GM23338 (cell line): ENCODE measurements around the gene ERVMER34-1. TPM values are rescaled to one million over a fixed set of nuclear protein-coding genes. Genes with fewer than 3 reads are reported as not detected.

ENCODE experiments used
- ATAC-seq: fragments of 200-7000 bp; cut with Tn5 transposase; 3 replicates; pipeline ENCODE4 v1.9.1; 2020
- DNase-seq: peaks from one replicate; pipeline ENCODE4 v3.0.0-alpha.2; 2015; ENCODE audit warnings: low spot score
- H2AFZ ChIP-seq: fragments of 200-600 bp; sonication (generic); 2 replicates; pipeline ENCODE4 v1.8.0; 2016; ENCODE audit warnings: antibody characterized with exemption, mild to moderate bottlenecking, moderate library complexity
- H3F3A ChIP-seq: fragments of 200-600 bp; sonication (generic); replicated peaks from 2 replicates; pipeline ENCODE4 v1.8.0; 2017; ENCODE audit warnings: antibody characterized with exemption, mixed run types, low read depth
- H3K27ac ChIP-seq: fragments of 200-600 bp; sonication (generic); 2 replicates; pipeline ENCODE4 v1.6.1; 2016; ENCODE audit warnings: low read depth
- H3K27me3 ChIP-seq: fragments of 200-600 bp; sonication (generic); 2 replicates; pipeline ENCODE4 v1.8.0; 2016; ENCODE audit warnings: mild to moderate bottlenecking, mixed run types, moderate library complexity; ENCODE audit not compliant: insufficient read depth
- H3K36me3 ChIP-seq: fragments of 200-600 bp; sonication (generic); 2 replicates; pipeline ENCODE4 v1.8.0; 2016; ENCODE audit warnings: mild to moderate bottlenecking; ENCODE audit not compliant: insufficient read depth
- H3K4me1 ChIP-seq: fragments of 200-600 bp; sonication (generic); 2 replicates; pipeline ENCODE4 v1.8.0; 2016; ENCODE audit warnings: mild to moderate bottlenecking, moderate library complexity; ENCODE audit not compliant: insufficient read depth
- H3K4me2 ChIP-seq: fragments of 200-600 bp; sonication (generic); 2 replicates; pipeline ENCODE4 v1.7.1; 2017; ENCODE audit warnings: mixed run types
- H3K4me3 ChIP-seq: fragments of 200-600 bp; sonication (generic); 2 replicates; pipeline ENCODE4 v1.6.1; 2016; ENCODE audit warnings: mixed run types
- H3K79me2 ChIP-seq: fragments of 200-600 bp; sonication (generic); replicated peaks from 2 replicates; pipeline ENCODE4 v1.8.0; 2017; ENCODE audit warnings: mild to moderate bottlenecking; ENCODE audit not compliant: insufficient read depth
- H3K9me2 ChIP-seq: fragments of 200-600 bp; sonication (generic); 2 replicates; pipeline ENCODE4 v1.8.0; 2017; ENCODE audit not compliant: insufficient read depth
- H4K20me1 ChIP-seq: fragments of 200-600 bp; sonication (generic); replicated peaks from 2 replicates; pipeline ENCODE4 v1.8.0; 2017; ENCODE audit warnings: mild to moderate bottlenecking; ENCODE audit not compliant: insufficient read depth
- H3K27ac Mint-ChIP-seq: 2 replicates; pipeline ENCODE4 v1.8.0; 2020; ENCODE audit warnings: inconsistent platforms, mild to moderate bottlenecking, moderate library complexity, mixed read lengths
- H3K27me3 Mint-ChIP-seq: 3 replicates; pipeline ENCODE4 v1.8.0; 2022; ENCODE audit warnings: low read depth, mild to moderate bottlenecking, moderate library complexity, mixed read lengths, inconsistent platforms; ENCODE audit not compliant: insufficient read depth, poor library complexity
- H3K36me3 Mint-ChIP-seq: 3 replicates; pipeline ENCODE4 v1.8.0; 2021; ENCODE audit warnings: low read depth, mild to moderate bottlenecking, inconsistent platforms, moderate library complexity, mixed read lengths
- H3K4me1 Mint-ChIP-seq: 3 replicates; pipeline ENCODE4 v1.8.0; 2020; ENCODE audit warnings: mild to moderate bottlenecking, inconsistent platforms, mixed read lengths
- H3K4me3 Mint-ChIP-seq: 3 replicates; pipeline ENCODE4 v1.8.0; 2021; ENCODE audit warnings: moderate library complexity, mild to moderate bottlenecking, inconsistent platforms, mixed read lengths
- H3K9me3 Mint-ChIP-seq: 3 replicates; pipeline ENCODE4 v1.8.0; 2020; ENCODE audit warnings: moderate library complexity, mild to moderate bottlenecking, inconsistent platforms, mixed read lengths
- CREB1 ChIP-seq: fragments of 250-450 bp; sonication (Bioruptor Pico); IDR thresholded peaks from 2 replicates; pipeline ENCODE4 v1.5.0; 2020; ENCODE audit warnings: low read depth, mild to moderate bottlenecking, moderate library complexity
- EZH2 ChIP-seq: fragments of 200-600 bp; sonication (generic); IDR thresholded peaks from one replicate; pipeline ENCODE4 v1.8.0; 2017; ENCODE audit warnings: antibody characterized with exemption, mild to moderate bottlenecking, low read depth; ENCODE audit not compliant: unreplicated experiment
- EZH2phosphoT487 ChIP-seq: fragments of 200-600 bp; sonication (generic); IDR thresholded peaks from one replicate; pipeline ENCODE4 v1.8.1; 2018; ENCODE audit warnings: antibody characterized with exemption; ENCODE audit not compliant: unreplicated experiment
- NANOG ChIP-seq: IDR thresholded peaks from 2 replicates; pipeline ENCODE4 v1.6.1; 2016; ENCODE audit warnings: antibody characterized with exemption, borderline replicate concordance
- POLR2AphosphoS5 ChIP-seq: IDR thresholded peaks from 2 replicates; pipeline ENCODE4 v1.6.1; 2016; ENCODE audit warnings: antibody characterized with exemption, low read depth
- STAT1 ChIP-seq: IDR thresholded peaks from one replicate; pipeline ENCODE4 v1.6.1; 2016; ENCODE audit warnings: antibody characterized with exemption; ENCODE audit not compliant: unreplicated experiment
- ZNF114 ChIP-seq: fragments of 250-450 bp; sonication (Bioruptor Pico); IDR thresholded peaks from 2 replicates; pipeline ENCODE4 v1.5.0; 2020; ENCODE audit warnings: mild to moderate bottlenecking, moderate library complexity
- polyA plus RNA-seq: library from polyadenylated mRNA; unstranded; fragments of >200 nt; fragmentation: Nextera tagmentation; extraction: Ambion mirVana; gene quantifications from 2 replicates; pipeline ENCODE4 v1.2.1, GENCODE V29; 2016
- total RNA-seq: library from RNA; depleted of rRNA; stranded (reverse); fragments of >200 nt; shearing (Covaris generic); gene quantifications from 2 replicates; pipeline ENCODE4 v1.2.3, GENCODE V29; 2014
- TF ChIP-seq, protein P1 (sequence below): fragments of 250-450 bp; sonication (Bioruptor Pico); IDR thresholded peaks from 2 replicates; pipeline ENCODE4 v1.5.0; 2020; ENCODE audit warnings: mild to moderate bottlenecking, moderate library complexity
- TF ChIP-seq, protein P2 (sequence below): IDR thresholded peaks from one replicate; pipeline ENCODE4 v1.6.1; 2018; ENCODE audit warnings: antibody characterized with exemption; ENCODE audit not compliant: unreplicated experiment
- TF ChIP-seq, protein P3 (sequence below): IDR thresholded peaks from 2 replicates; pipeline ENCODE4 v1.6.1; 2016; ENCODE audit warnings: antibody characterized with exemption
- TF ChIP-seq, protein P4 (sequence below), 2 experiments: fragments of 200-600 bp in 1 of 2; sonication (generic) in 1 of 2; conservative IDR thresholded peaks; 2 replicates each; pipeline versions ENCODE4 v1.5.1 to v1.6.1; 2016 to 2017; ENCODE audit warnings: antibody characterized with exemption in 2 of 2, low read depth in 2 of 2, mild to moderate bottlenecking in 2 of 2, moderate library complexity in 1 of 2

The ERVMER34-1 gene
- total and polyA plus RNA-seq, 2 experiments from 2014 or later: 15.9 to 34.1 TPM

DNA sequence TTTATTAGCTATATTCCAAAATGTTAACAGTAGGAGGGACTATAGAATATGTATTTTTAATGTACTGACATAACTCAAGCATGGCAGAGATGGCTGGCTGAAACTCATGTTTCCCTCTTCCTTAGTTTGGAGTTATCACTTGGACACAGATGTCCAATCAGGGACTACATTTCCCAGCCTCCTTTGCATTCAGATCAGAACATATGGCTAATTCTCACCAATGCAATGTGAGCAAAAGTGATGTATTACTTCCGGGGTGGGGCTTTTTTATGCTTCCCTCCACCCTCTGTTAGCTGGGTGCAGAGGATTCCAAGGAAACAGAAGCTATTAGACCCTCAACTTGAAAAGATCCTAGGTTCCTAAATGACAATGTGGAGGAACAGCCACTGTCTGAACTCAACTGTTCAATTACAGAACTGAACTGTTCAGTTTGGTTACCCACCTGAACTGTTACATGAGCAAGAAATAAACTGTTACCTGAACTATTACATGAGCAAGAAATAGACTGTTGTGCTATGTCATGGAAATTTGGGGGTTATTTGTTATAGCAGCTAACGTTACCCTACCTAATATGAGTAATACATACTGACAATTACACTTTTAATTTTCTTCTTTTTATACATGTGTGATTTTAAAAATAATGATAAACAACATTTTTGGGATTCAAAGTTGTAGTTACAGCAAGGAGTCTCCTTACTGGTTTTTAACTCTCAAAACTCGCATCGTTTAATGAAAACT is 29.6 kb upstream of the ERVMER34-1 start:
- Histone ChIP-seq H3K27ac (no peak overlapping the region), H4K20me1 (no peaks in the 10 kb centered on the region), H2AFZ (no peak overlapping the region), H3K36me3 (no peaks in the 10 kb centered on the region), H3K4me2 (no peak overlapping the region), H3F3A (no peaks in the 10 kb centered on the region), H3K9me2 (peaks cover 29% of the 10 kb centered on the region), H3K4me1 (no peaks in the 10 kb centered on the region), H3K4me3 (no peak overlapping the region), H3K27me3 (no peaks in the 10 kb centered on the region), H3K79me2 (no peaks in the 10 kb centered on the region)
- Mint-ChIP-seq H3K4me1 (no peaks in the 10 kb centered on the region), H3K27ac (no peak overlapping the region), H3K4me3 (no peak overlapping the region), H3K36me3 (peaks cover under 1% of the 10 kb centered on the region; the same call in 1 of the 3 replicates), H3K9me3 (peaks cover 7% of the 10 kb centered on the region; the same call in 2 of the 3 replicates), H3K27me3 (peaks cover 2% of the 10 kb centered on the region)
- ATAC-seq (no peak), DNase-seq (peak; percentile 26)
- TF ChIP-seq EZH2: no peak
- no peak for TF ChIP-seq STAT1
- TF ChIP-seq, protein P1, sequence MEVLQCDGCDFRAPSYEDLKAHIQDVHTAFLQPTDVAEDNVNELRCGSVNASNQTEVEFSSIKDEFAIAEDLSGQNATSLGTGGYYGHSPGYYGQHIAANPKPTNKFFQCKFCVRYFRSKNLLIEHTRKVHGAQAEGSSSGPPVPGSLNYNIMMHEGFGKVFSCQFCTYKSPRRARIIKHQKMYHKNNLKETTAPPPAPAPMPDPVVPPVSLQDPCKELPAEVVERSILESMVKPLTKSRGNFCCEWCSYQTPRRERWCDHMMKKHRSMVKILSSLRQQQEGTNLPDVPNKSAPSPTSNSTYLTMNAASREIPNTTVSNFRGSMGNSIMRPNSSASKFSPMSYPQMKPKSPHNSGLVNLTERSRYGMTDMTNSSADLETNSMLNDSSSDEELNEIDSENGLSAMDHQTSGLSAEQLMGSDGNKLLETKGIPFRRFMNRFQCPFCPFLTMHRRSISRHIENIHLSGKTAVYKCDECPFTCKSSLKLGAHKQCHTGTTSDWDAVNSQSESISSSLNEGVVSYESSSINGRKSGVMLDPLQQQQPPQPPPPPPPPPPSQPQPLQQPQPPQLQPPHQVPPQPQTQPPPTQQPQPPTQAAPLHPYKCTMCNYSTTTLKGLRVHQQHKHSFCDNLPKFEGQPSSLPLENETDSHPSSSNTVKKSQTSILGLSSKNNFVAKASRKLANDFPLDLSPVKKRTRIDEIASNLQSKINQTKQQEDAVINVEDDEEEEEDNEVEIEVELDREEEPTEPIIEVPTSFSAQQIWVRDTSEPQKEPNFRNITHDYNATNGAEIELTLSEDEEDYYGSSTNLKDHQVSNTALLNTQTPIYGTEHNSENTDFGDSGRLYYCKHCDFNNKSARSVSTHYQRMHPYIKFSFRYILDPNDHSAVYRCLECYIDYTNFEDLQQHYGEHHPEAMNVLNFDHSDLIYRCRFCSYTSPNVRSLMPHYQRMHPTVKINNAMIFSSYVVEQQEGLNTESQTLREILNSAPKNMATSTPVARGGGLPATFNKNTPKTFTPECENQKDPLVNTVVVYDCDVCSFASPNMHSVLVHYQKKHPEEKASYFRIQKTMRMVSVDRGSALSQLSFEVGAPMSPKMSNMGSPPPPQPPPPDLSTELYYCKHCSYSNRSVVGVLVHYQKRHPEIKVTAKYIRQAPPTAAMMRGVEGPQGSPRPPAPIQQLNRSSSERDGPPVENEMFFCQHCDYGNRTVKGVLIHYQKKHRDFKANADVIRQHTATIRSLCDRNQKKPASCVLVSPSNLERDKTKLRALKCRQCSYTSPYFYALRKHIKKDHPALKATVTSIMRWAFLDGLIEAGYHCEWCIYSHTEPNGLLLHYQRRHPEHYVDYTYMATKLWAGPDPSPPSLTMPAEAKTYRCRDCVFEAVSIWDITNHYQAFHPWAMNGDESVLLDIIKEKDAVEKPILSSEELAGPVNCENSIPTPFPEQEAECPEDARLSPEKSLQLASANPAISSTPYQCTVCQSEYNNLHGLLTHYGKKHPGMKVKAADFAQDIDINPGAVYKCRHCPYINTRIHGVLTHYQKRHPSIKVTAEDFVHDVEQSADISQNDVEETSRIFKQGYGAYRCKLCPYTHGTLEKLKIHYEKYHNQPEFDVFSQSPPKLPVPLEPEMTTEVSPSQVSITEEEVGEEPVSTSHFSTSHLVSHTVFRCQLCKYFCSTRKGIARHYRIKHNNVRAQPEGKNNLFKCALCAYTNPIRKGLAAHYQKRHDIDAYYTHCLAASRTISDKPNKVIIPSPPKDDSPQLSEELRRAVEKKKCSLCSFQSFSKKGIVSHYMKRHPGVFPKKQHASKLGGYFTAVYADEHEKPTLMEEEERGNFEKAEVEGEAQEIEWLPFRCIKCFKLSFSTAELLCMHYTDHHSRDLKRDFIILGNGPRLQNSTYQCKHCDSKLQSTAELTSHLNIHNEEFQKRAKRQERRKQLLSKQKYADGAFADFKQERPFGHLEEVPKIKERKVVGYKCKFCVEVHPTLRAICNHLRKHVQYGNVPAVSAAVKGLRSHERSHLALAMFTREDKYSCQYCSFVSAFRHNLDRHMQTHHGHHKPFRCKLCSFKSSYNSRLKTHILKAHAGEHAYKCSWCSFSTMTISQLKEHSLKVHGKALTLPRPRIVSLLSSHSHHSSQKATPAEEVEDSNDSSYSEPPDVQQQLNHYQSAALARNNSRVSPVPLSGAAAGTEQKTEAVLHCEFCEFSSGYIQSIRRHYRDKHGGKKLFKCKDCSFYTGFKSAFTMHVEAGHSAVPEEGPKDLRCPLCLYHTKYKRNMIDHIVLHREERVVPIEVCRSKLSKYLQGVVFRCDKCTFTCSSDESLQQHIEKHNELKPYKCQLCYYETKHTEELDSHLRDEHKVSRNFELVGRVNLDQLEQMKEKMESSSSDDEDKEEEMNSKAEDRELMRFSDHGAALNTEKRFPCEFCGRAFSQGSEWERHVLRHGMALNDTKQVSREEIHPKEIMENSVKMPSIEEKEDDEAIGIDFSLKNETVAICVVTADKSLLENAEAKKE: no peak
- TF ChIP-seq, protein P2, sequence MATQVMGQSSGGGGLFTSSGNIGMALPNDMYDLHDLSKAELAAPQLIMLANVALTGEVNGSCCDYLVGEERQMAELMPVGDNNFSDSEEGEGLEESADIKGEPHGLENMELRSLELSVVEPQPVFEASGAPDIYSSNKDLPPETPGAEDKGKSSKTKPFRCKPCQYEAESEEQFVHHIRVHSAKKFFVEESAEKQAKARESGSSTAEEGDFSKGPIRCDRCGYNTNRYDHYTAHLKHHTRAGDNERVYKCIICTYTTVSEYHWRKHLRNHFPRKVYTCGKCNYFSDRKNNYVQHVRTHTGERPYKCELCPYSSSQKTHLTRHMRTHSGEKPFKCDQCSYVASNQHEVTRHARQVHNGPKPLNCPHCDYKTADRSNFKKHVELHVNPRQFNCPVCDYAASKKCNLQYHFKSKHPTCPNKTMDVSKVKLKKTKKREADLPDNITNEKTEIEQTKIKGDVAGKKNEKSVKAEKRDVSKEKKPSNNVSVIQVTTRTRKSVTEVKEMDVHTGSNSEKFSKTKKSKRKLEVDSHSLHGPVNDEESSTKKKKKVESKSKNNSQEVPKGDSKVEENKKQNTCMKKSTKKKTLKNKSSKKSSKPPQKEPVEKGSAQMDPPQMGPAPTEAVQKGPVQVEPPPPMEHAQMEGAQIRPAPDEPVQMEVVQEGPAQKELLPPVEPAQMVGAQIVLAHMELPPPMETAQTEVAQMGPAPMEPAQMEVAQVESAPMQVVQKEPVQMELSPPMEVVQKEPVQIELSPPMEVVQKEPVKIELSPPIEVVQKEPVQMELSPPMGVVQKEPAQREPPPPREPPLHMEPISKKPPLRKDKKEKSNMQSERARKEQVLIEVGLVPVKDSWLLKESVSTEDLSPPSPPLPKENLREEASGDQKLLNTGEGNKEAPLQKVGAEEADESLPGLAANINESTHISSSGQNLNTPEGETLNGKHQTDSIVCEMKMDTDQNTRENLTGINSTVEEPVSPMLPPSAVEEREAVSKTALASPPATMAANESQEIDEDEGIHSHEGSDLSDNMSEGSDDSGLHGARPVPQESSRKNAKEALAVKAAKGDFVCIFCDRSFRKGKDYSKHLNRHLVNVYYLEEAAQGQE: no peak
- no peak for TF ChIP-seq POLR2AphosphoS5
- TF ChIP-seq, protein P3, sequence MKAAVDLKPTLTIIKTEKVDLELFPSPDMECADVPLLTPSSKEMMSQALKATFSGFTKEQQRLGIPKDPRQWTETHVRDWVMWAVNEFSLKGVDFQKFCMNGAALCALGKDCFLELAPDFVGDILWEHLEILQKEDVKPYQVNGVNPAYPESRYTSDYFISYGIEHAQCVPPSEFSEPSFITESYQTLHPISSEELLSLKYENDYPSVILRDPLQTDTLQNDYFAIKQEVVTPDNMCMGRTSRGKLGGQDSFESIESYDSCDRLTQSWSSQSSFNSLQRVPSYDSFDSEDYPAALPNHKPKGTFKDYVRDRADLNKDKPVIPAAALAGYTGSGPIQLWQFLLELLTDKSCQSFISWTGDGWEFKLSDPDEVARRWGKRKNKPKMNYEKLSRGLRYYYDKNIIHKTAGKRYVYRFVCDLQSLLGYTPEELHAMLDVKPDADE: no peak
- TF ChIP-seq EZH2phosphoT487: no peak
- no peak for TF ChIP-seq NANOG
- no peak for TF ChIP-seq ZNF114
- TF ChIP-seq, protein P4, sequence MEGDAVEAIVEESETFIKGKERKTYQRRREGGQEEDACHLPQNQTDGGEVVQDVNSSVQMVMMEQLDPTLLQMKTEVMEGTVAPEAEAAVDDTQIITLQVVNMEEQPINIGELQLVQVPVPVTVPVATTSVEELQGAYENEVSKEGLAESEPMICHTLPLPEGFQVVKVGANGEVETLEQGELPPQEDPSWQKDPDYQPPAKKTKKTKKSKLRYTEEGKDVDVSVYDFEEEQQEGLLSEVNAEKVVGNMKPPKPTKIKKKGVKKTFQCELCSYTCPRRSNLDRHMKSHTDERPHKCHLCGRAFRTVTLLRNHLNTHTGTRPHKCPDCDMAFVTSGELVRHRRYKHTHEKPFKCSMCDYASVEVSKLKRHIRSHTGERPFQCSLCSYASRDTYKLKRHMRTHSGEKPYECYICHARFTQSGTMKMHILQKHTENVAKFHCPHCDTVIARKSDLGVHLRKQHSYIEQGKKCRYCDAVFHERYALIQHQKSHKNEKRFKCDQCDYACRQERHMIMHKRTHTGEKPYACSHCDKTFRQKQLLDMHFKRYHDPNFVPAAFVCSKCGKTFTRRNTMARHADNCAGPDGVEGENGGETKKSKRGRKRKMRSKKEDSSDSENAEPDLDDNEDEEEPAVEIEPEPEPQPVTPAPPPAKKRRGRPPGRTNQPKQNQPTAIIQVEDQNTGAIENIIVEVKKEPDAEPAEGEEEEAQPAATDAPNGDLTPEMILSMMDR (conservative IDR thresholded peaks at IDR 0.05; ENCODE audit: low read depth in 2 of 2): no peak
- TF ChIP-seq CREB1 (CRISPR knock-in tag): no peak
